Measurements from ENCODE around the gene HTRA3.

DNA sequence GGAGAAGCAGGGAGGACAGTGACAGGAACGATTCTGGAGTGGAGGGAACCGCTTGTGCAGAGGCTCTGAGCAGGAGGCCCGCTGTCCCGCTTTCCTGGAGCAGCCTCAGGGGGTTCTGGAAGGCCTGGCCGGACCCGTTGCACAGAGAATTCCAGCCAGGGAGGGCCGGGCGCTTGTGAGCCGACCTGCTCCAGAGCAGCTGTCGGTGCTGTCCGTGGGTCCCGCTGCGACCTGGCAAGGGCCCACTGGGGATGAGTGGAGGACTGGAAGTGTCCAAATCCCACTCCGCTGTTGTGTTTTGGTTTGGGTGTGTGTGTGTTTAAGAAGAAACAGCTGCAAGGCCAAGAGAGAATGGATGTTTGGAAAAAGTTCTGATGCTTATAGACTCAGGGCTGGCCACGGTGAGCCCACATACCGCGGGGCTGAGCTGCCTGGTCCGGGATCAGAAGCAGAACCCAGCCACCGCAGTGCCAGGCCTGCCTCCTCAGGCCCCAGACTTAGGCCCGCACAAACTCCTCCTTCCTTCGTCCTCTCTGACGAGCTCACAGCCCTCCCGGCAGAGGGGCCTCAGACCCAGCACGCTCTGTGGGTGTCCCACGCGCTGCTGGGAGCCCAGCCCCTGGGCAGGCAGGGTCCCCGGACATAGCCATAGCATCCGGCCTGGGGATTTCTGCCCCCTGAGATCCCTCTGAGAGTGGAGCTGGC, 73.9 kb downstream of the HTRA3 start:
- TF ChIP-seq ZNF274 (IDR thresholded peaks at IDR 0.05; ENCODE audit: low read depth, low read length) (no peak), YY1 (IDR thresholded peaks at IDR 0.05; ENCODE audit: insufficient read depth, insufficient read length) (no peak)

Measured in NT2/D1 (cell line).